ENCODE data around the gene TBC1D16.

DNA sequence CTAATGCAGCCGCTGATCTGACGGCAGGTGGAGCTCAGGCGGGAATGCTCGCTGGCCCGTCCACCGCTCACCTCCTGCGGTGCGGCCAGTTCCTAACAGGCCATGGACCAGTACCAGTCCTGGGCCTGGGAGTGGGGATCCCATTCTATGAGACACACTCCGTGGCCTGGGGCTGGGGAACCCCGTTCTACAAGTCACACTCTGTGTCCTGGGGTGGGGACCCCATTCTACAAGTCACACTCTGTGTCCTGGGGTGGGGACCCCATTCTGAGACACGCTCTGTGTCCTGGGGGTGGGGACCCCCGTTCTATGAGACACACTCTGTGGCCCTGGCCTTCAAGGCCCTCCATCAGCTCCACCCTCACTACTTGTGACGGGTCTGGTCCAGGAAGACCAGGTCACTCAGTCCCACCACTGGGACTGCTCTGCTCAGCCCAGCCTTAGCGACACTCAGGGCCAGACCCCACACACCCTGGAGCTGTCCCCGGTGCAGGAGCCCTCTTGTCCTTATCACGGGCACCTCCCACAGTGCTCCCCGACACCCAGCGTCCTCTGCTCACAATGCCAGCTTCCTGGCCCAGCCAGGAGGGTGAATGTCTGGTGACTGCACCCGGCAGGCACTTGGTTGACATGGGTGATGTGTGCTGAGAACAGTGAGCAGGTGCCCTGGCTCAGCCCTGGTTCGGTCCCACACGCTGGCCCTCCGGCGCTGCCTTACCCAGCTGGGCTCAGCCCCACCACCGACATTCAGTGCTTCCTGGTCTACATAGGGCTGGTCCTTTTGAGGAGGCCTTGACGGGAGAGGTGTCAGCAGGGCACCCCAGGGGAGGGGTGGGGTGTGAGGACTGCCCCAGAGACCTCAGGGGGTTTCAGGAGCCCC, 89.1 kb downstream of the TBC1D16 start:
- no peak for TF ChIP-seq EZH2 (IDR thresholded peaks at IDR 0.05; ENCODE audit: insufficient read depth, poor library complexity, severe bottlenecking)
- no peak for TF ChIP-seq EZH2phosphoT487 (IDR thresholded peaks at IDR 0.05; ENCODE audit: insufficient read depth, low read depth)

Measured in GM23248 (cell line).